OCI-LY1 (cell line): ENCODE measurements around the gene LARP1.

Experiments used
- H2AFZ ChIP-seq: fragments of 200-600 bp; sonication (generic), shearing (Covaris generic); 2 replicates; pipeline ENCODE4 v1.6.0; 2014; ENCODE audit warnings: antibody characterized with exemption, mild to moderate bottlenecking, low read length
- H3F3A ChIP-seq: fragments of 200-600 bp; sonication (generic), shearing (Covaris generic); 2 replicates; pipeline ENCODE4 v1.6.0; 2014; ENCODE audit warnings: mild to moderate bottlenecking, antibody characterized with exemption, low read length, moderate library complexity; ENCODE audit not compliant: insufficient read depth
- H3K27ac ChIP-seq: fragments of 200-600 bp; sonication (generic); 2 replicates; pipeline ENCODE4 v1.5.1; 2014; ENCODE audit warnings: low read length, mixed run types, mild to moderate bottlenecking, low read depth; ENCODE audit not compliant: poor library complexity, severe bottlenecking
- H3K27me3 ChIP-seq: fragments of 200-600 bp; sonication (generic); 2 replicates; pipeline ENCODE4 v1.6.0; 2014; ENCODE audit warnings: antibody characterized with exemption, mild to moderate bottlenecking, low read length, moderate library complexity; ENCODE audit not compliant: insufficient read depth
- H3K36me3 ChIP-seq: fragments of 200-600 bp; sonication (generic); 2 replicates; pipeline ENCODE4 v1.6.1; 2014; ENCODE audit warnings: mild to moderate bottlenecking, antibody characterized with exemption, low read length, moderate library complexity, mixed read lengths; ENCODE audit not compliant: insufficient read depth
- H3K4me1 ChIP-seq: fragments of 200-600 bp; sonication (generic); 2 replicates; pipeline ENCODE4 v1.5.1; 2014; ENCODE audit warnings: mild to moderate bottlenecking, low read length, moderate library complexity; ENCODE audit not compliant: insufficient read depth, severe bottlenecking
- H3K4me2 ChIP-seq: fragments of 200-600 bp; sonication (generic), shearing (Covaris generic); 2 replicates; pipeline ENCODE4 v1.6.1; 2014; ENCODE audit warnings: low read length
- H3K4me3 ChIP-seq: fragments of 200-600 bp; sonication (generic); 2 replicates; pipeline ENCODE4 v1.5.1; 2014; ENCODE audit warnings: low read length, low read depth, mild to moderate bottlenecking, mixed read lengths; ENCODE audit not compliant: poor library complexity, severe bottlenecking
- H3K79me2 ChIP-seq: fragments of 200-600 bp; shearing (Covaris generic); 2 replicates; pipeline ENCODE4 v1.6.1; 2016; ENCODE audit warnings: mixed run types, low read length, mixed read lengths; ENCODE audit not compliant: insufficient read depth
- H3K9ac ChIP-seq: fragments of 200-600 bp; sonication (generic), shearing (Covaris generic); 2 replicates; pipeline ENCODE4 v1.6.1; 2014; ENCODE audit warnings: mild to moderate bottlenecking, low read length, mixed read lengths
- H3K9me2 ChIP-seq: fragments of 200-600 bp; sonication (generic), shearing (Covaris generic); 2 replicates; pipeline ENCODE4 v1.6.1; 2014; ENCODE audit warnings: low read depth, mild to moderate bottlenecking, low read length, mixed read lengths
- H3K9me3 ChIP-seq: fragments of 200-600 bp; shearing (Covaris generic); 2 replicates; pipeline ENCODE4 v1.6.1; 2014; ENCODE audit warnings: low read length, mixed read lengths
- H4K20me1 ChIP-seq: fragments of 200-600 bp; sonication (generic), shearing (Covaris generic); 2 replicates; pipeline ENCODE4 v1.6.0; 2016; ENCODE audit warnings: mild to moderate bottlenecking, low read length; ENCODE audit not compliant: insufficient read depth
- CTCF ChIP-seq: fragments of 200-600 bp; sonication (generic), shearing (Covaris generic); IDR thresholded peaks from 2 replicates; pipeline ENCODE4 v1.5.1; 2017; ENCODE audit warnings: mild to moderate bottlenecking, antibody characterized with exemption, low read length, moderate library complexity, mixed read lengths
- EZH2 ChIP-seq: fragments of 200-600 bp; sonication (generic), shearing (Covaris generic); IDR thresholded peaks from 2 replicates; pipeline ENCODE4 v1.8.0; 2017; ENCODE audit warnings: borderline replicate concordance, mixed run types, mild to moderate bottlenecking, antibody characterized with exemption, low read length, moderate library complexity, mixed read lengths

LARP1 gene

GRCh38 chr5:154858972-154859871 lies 104.0 kb downstream of the LARP1 start:
- Histone ChIP-seq H3K9me2 (no peaks in the 10 kb centered on the region), H4K20me1 (no peaks in the 10 kb centered on the region), H3K27me3 (no peaks in the 10 kb centered on the region), H3K9ac (peak overlapping the region; percentile 80), H2AFZ (no peak overlapping the region), H3K4me1 (peaks cover 39% of the 10 kb centered on the region), H3F3A (no peaks in the 10 kb centered on the region), H3K9me3 (no peaks in the 10 kb centered on the region), H3K27ac (peak overlapping the region; percentile 95), H3K79me2 (peaks cover 50% of the 10 kb centered on the region), H3K36me3 (peaks cover 27% of the 10 kb centered on the region), H3K4me3 (peak overlapping the region; percentile 82), H3K4me2 (peak overlapping the region; percentile 97)
- TF ChIP-seq EZH2 (no peak), CTCF (no peak)

- no peak for TF ChIP-seq EZH2
- no peak for TF ChIP-seq CTCF
- peaks cover 54% of the 10 kb centered on the region for H3K79me2 ChIP-seq
- H3K27ac ChIP-seq, result peak overlapping the region; percentile 95
- peak overlapping the region; percentile 97 for H3K4me2 ChIP-seq
- no peaks in the 10 kb centered on the region for H4K20me1 ChIP-seq
- peak overlapping the region; percentile 82 for H3K4me3 ChIP-seq
- no peaks in the 10 kb centered on the region for H3F3A ChIP-seq
- no peaks in the 10 kb centered on the region for H3K9me2 ChIP-seq
- H3K4me1 ChIP-seq, result peaks cover 39% of the 10 kb centered on the region
- H3K9ac ChIP-seq, result peak overlapping the region; percentile 80
- peaks cover 36% of the 10 kb centered on the region for H3K36me3 ChIP-seq
- no peak overlapping the region for H2AFZ ChIP-seq
- H3K9me3 ChIP-seq, result no peaks in the 10 kb centered on the region
- no peaks in the 10 kb centered on the region for H3K27me3 ChIP-seq
Observed at GRCh38 chr5:154860123-154860522, 104.9 kb downstream of the LARP1 start.

- no peaks in the 10 kb centered on the region for H4K20me1 ChIP-seq
- H3K4me3 ChIP-seq, result peak overlapping the region; percentile 82
- peak overlapping the region; percentile 97 for H3K4me2 ChIP-seq
- H3K27me3 ChIP-seq, result no peaks in the 10 kb centered on the region
- no peak overlapping the region for H2AFZ ChIP-seq
- H3K4me1 ChIP-seq, result peaks cover 39% of the 10 kb centered on the region
- TF ChIP-seq EZH2 (no peak), CTCF (no peak)
- H3K36me3 ChIP-seq, result peaks cover 42% of the 10 kb centered on the region
- no peaks in the 10 kb centered on the region for H3F3A ChIP-seq
- H3K79me2 ChIP-seq, result peaks cover 54% of the 10 kb centered on the region
- H3K9me2 ChIP-seq, result no peaks in the 10 kb centered on the region
- H3K9ac ChIP-seq, result peak overlapping the region; percentile 80; the same call in 1 of the 2 replicates
- H3K9me3 ChIP-seq, result no peaks in the 10 kb centered on the region
- H3K27ac ChIP-seq, result peak overlapping the region; percentile 95
Observed at GRCh38 chr5:154860765-154861164, 105.6 kb downstream of the LARP1 start.
